Panc1 (cell line): ENCODE results near the gene KRTAP5-1. TPM values are rescaled to one million over a fixed set of nuclear protein-coding genes. Genes with fewer than 3 reads are reported as not detected.

Source experiments
- ATAC-seq: fragments of 200-7000 bp; cut with Tn5 transposase; 2 replicates; pipeline ENCODE4 v1.9.1; 2020; ENCODE audit warnings: mild to moderate bottlenecking, moderate library complexity
- BruUV-seq: library from RNA; stranded (reverse); fragments of 400-500 nt; replicated peaks from 2 replicates; lab custom pipeline; 2021; lab: Mats Ljungman, UMichigan
- CTCF ChIA-PET: fragments of 300-600 bp; sonication (Branson Sonifier 250); formaldehyde crosslinking; loops from one replicate; lab custom pipeline; 2022; ENCODE audit warnings: antibody characterized with exemption; lab: Charles Lee
- POLR2A ChIA-PET: fragments of 300-600 bp; sonication (Branson Sonifier 250); formaldehyde crosslinking; loops from one replicate; lab custom pipeline; 2022; ENCODE audit warnings: antibody characterized with exemption; lab: Charles Lee
- DNase-seq: peaks from one replicate; pipeline ENCODE4 v3.0.0-alpha.2; 2010; ENCODE audit warnings: low read depth, low spot score
- H3K27ac ChIP-seq: 2 replicates; pipeline ENCODE4 v1.5.1; 2011; ENCODE audit warnings: mild to moderate bottlenecking, low read length, inconsistent platforms
- H3K27me3 ChIP-seq: fragments of 200-500 bp; sonication (Bioruptor generic); 2 replicates; pipeline ENCODE4 v1.6.0; 2014; ENCODE audit warnings: low read length, inconsistent platforms; ENCODE audit not compliant: control insufficient read depth, insufficient read depth
- H3K36me3 ChIP-seq: fragments of 200-500 bp; sonication (Bioruptor generic); 2 replicates; pipeline ENCODE4 v1.5.1; 2014; ENCODE audit warnings: inconsistent platforms, mild to moderate bottlenecking, low read length, moderate library complexity; ENCODE audit not compliant: control insufficient read depth, insufficient read depth
- H3K4me1 ChIP-seq: 2 replicates; pipeline ENCODE4 v1.5.1; 2011; ENCODE audit warnings: inconsistent platforms, mild to moderate bottlenecking, low read length, moderate library complexity; ENCODE audit not compliant: control insufficient read depth, insufficient read depth
- H3K4me3 ChIP-seq, 2 experiments: 2 replicates each; pipeline ENCODE4 v1.5.1; 2011 to 2012; ENCODE audit warnings: low read depth in 2 of 2, low read length in 2 of 2, mild to moderate bottlenecking in 2 of 2, inconsistent platforms in 1 of 2, moderate library complexity in 1 of 2
- H3K9me3 ChIP-seq: fragments of 200-500 bp; sonication (Bioruptor generic); 2 replicates; pipeline ENCODE4 v1.5.1; 2014; ENCODE audit warnings: low read depth, mild to moderate bottlenecking, inconsistent platforms, low read length, moderate library complexity; ENCODE audit not compliant: control insufficient read depth, insufficient read depth
- POLR2AphosphoS5 ChIP-seq: IDR thresholded peaks from 2 replicates; pipeline ENCODE4 v1.6.1; 2012; ENCODE audit warnings: mild to moderate bottlenecking, low read depth, low read length, moderate library complexity
- SIN3A ChIP-seq: IDR thresholded peaks from 2 replicates; pipeline ENCODE4 v1.6.1; 2012; ENCODE audit warnings: low read depth, mild to moderate bottlenecking, low read length, moderate library complexity, borderline replicate concordance; ENCODE audit not compliant: insufficient read depth
- TCF7L2 ChIP-seq: IDR thresholded peaks from 2 replicates; pipeline ENCODE4 v1.6.1; 2011; ENCODE audit warnings: mild to moderate bottlenecking, low read depth, low read length, inconsistent platforms
- in situ Hi-C: cut with HindIII; loops from 2 replicates; pipeline ENCODE4 v1.10.0; 2016; ENCODE audit warnings: low sequenced_read_pairs, low pct_unique_long_range_greater_than_20kb
- intact Hi-C: fragments of 100-400 bp; cut with micrococcal nuclease; formaldehyde crosslinking; loops from one replicate; pipeline ENCODE4 v1.10.0; 2022; ENCODE audit not compliant: unreplicated experiment
- total RNA-seq: library from RNA; stranded (reverse); gene quantifications from one replicate; pipeline ENCODE4 v1.2.1, GENCODE V29; 2021; ENCODE audit not compliant: unreplicated experiment
- TF ChIP-seq, protein P1 (sequence below): fragments of 450-650 bp; IDR thresholded peaks from 2 replicates; pipeline ENCODE4 v1.5.1; 2017; ENCODE audit warnings: mild to moderate bottlenecking
- TF ChIP-seq, protein P2 (sequence below), 2 experiments: IDR thresholded peaks; 2 replicates each; pipeline ENCODE4 v1.6.1; 2011 to 2012; ENCODE audit warnings: low read depth in 2 of 2, control low read depth in 1 of 2, low read length in 1 of 2, mild to moderate bottlenecking in 1 of 2, moderate library complexity in 1 of 2; ENCODE audit not compliant: insufficient read depth in 1 of 2

Gene KRTAP5-1
- total RNA-seq, 1 experiment from 2014 or later: not detected

DNA sequence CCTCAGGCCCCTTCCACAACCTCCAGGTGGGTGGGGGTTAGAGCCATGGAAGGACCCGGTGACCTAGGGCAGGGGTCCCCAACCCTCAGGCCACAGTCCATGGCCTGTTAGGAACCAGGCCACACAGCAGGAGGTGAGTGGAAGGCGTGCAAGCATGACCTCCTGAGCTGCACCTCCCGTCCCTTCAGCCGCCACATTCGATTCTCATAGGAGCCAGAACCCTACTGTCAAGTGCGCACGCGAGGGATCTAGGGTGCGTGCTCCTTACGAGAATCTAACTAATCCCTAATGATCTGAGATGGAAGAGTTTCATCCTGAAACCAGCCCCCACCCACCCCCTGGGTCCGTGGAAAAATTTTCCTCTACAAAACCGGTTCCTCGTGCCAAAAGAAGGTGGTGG, 40.5 kb upstream of the KRTAP5-1 start:
- in situ Hi-C loops: no loop called here
- TF ChIP-seq SIN3A (no peak), TCF7L2 (no peak)
- Histone ChIP-seq H3K4me1 (peaks cover 10% of the 10 kb centered on the region; the same call in 1 of the 2 replicates), H3K36me3 (no peaks in the 10 kb centered on the region), H3K9me3 (no peaks in the 10 kb centered on the region), H3K27me3 (peaks cover 17% of the 10 kb centered on the region), H3K27ac (no peak overlapping the region), H3K4me3 (no peak overlapping the region)
- no peak for DNase-seq
- POLR2A ChIA-PET: no interaction called here
- BruUV-seq: no TSS peak
- no peak for ATAC-seq
- intact Hi-C loops: no loop called here
- CTCF ChIA-PET: interaction anchor here (1.0 kb wide), 1 partner anchor 51 kb away, joined by 9 read pairs; no protein-coding TSS in a partner anchor

DNA sequence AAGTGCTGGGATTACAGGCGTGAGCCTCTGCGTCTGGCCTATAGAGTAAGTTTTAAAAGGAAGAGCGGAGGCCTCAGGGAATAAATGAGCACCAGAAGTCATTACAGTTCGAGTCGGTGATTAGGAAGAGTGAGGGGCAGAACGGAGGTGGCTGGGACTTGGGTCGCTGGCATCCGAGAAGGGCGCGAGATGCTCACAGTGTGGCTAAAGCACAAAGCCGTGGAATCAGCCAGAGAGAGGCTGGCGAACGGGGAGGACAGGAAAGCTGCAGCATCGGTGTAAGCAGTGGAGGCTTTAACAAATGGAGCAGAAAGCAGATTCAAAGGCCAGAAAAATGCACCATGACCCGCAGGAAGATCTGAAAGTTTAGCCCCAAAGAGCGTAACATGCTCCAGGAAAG, 39.5 kb upstream of the KRTAP5-1 start:
- no peak overlapping the region for H3K4me3 ChIP-seq
- ATAC-seq (no peak), DNase-seq (no peak)
- no peaks in the 10 kb centered on the region for H3K9me3 ChIP-seq
- H3K36me3 ChIP-seq: no peaks in the 10 kb centered on the region
- TF ChIP-seq POLR2AphosphoS5: no peak
- TF ChIP-seq SIN3A: no peak
- no peak for TF ChIP-seq TCF7L2
- TF ChIP-seq, protein P1, sequence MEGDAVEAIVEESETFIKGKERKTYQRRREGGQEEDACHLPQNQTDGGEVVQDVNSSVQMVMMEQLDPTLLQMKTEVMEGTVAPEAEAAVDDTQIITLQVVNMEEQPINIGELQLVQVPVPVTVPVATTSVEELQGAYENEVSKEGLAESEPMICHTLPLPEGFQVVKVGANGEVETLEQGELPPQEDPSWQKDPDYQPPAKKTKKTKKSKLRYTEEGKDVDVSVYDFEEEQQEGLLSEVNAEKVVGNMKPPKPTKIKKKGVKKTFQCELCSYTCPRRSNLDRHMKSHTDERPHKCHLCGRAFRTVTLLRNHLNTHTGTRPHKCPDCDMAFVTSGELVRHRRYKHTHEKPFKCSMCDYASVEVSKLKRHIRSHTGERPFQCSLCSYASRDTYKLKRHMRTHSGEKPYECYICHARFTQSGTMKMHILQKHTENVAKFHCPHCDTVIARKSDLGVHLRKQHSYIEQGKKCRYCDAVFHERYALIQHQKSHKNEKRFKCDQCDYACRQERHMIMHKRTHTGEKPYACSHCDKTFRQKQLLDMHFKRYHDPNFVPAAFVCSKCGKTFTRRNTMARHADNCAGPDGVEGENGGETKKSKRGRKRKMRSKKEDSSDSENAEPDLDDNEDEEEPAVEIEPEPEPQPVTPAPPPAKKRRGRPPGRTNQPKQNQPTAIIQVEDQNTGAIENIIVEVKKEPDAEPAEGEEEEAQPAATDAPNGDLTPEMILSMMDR: no peak
- ChIA-PET CTCF (no interaction called here), POLR2A (no interaction called here)
- intact Hi-C loops: no loop called here
- no peak overlapping the region for H3K27ac ChIP-seq
- peaks cover 10% of the 10 kb centered on the region; the same call in 1 of the 2 replicates for H3K4me1 ChIP-seq
- peaks cover 17% of the 10 kb centered on the region for H3K27me3 ChIP-seq
- in situ Hi-C loops: no loop called here
- no TSS peak for BruUV-seq

DNA sequence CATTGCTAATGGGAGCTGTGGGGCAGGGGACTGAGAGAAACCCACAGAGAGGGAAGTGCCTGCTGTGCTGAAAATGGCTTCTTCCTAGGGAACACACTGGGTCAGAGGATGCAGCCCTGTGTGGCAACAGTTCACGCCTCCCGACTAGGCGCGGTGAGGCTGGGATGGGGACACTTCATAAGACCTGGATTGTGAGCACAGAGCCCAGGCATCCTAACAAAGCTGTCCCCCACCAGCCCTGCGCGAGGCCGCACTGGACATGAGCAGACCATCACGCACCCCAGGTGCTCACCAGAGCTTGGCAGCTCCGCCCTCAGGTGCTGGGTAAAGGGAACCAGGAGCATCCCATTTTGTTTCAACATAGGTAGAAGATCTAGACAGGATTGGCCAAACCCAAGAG, 38.6 kb upstream of the KRTAP5-1 start:
- CTCF ChIA-PET: no interaction called here
- Histone ChIP-seq H3K4me3 (no peak overlapping the region), H3K36me3 (no peaks in the 10 kb centered on the region), H3K27ac (no peak overlapping the region), H3K9me3 (no peaks in the 10 kb centered on the region), H3K27me3 (peaks cover 17% of the 10 kb centered on the region), H3K4me1 (peaks cover 4% of the 10 kb centered on the region; the same call in 1 of the 2 replicates)
- no peak for TF ChIP-seq POLR2AphosphoS5
- no peak for TF ChIP-seq SIN3A
- DNase-seq: no peak
- intact Hi-C loops: no loop called here
- in situ Hi-C loops: no loop called here
- BruUV-seq: no TSS peak
- POLR2A ChIA-PET: no interaction called here
- ATAC-seq: no peak

DNA sequence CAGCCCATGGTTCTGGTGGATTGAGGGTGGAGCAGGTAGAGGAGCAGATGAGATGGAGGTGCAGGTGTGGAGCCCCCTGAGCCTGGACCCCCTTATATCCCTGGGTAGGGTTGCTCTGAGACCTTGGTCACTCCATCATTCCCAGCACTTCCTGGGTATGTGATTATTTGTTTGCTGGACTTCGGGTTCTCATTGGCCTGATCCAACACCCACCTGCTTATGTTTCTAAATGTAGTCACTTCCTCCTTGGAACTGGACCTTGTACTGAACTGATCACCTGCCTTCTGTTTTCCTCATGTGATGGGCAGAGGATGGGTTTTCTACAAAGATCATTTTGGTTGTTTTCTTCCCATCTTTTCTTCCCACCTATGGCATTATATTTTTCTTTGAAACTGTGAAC, 37.0 kb upstream of the KRTAP5-1 start, which contains the start of gene KRTAP5-4:
TSS of gene KRTAP5-4 (minus strand) at position 53 of the 400 bp plus-strand sequence. CDS start at position 8, 45 bp downstream.
- in situ Hi-C loops (no loop called here), intact Hi-C loops (no loop called here)
- Histone ChIP-seq H3K27me3 (peaks cover 11% of the 10 kb centered on the region), H3K4me1 (no peaks in the 10 kb centered on the region), H3K36me3 (no peaks in the 10 kb centered on the region), H3K27ac (no peak within 1 kb of the TSS), H3K9me3 (no peaks in the 10 kb centered on the region), H3K4me3 (no peak within 1 kb of the TSS)
- ChIA-PET CTCF (interaction anchor here (0.5 to 0.6 kb wide), 2 partner anchors 25 to 239 kb away, joined by 4 to 5 read pairs; no protein-coding TSS in a partner anchor), POLR2A (no interaction called here)
- DNase-seq (no peak), ATAC-seq (0 out of 2 replicates have a peak, but pooled peaks have one; percentile 31)
- TF ChIP-seq SIN3A (no peak), TCF7L2 (no peak), POLR2AphosphoS5 (no peak)
- TF ChIP-seq, protein P2, sequence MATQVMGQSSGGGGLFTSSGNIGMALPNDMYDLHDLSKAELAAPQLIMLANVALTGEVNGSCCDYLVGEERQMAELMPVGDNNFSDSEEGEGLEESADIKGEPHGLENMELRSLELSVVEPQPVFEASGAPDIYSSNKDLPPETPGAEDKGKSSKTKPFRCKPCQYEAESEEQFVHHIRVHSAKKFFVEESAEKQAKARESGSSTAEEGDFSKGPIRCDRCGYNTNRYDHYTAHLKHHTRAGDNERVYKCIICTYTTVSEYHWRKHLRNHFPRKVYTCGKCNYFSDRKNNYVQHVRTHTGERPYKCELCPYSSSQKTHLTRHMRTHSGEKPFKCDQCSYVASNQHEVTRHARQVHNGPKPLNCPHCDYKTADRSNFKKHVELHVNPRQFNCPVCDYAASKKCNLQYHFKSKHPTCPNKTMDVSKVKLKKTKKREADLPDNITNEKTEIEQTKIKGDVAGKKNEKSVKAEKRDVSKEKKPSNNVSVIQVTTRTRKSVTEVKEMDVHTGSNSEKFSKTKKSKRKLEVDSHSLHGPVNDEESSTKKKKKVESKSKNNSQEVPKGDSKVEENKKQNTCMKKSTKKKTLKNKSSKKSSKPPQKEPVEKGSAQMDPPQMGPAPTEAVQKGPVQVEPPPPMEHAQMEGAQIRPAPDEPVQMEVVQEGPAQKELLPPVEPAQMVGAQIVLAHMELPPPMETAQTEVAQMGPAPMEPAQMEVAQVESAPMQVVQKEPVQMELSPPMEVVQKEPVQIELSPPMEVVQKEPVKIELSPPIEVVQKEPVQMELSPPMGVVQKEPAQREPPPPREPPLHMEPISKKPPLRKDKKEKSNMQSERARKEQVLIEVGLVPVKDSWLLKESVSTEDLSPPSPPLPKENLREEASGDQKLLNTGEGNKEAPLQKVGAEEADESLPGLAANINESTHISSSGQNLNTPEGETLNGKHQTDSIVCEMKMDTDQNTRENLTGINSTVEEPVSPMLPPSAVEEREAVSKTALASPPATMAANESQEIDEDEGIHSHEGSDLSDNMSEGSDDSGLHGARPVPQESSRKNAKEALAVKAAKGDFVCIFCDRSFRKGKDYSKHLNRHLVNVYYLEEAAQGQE (IDR thresholded peaks at IDR 0.05; ENCODE audit: insufficient read depth in 1 of 2, low read depth in 2 of 2, low read length in 1 of 2): no peak
- TF ChIP-seq, protein P1: no peak
- no TSS peak for BruUV-seq
